NCI-H146 (cell line): Measurements from ENCODE around the gene NID1.
A peak's percentile ranks its signal among the peaks of the same experiment; 100 is the strongest.

Experiments
- DNase-seq: peaks from one replicate; lab custom pipeline; 2025; lab: John Stamatoyannopoulos, UW

Gene NID1

DNA sequence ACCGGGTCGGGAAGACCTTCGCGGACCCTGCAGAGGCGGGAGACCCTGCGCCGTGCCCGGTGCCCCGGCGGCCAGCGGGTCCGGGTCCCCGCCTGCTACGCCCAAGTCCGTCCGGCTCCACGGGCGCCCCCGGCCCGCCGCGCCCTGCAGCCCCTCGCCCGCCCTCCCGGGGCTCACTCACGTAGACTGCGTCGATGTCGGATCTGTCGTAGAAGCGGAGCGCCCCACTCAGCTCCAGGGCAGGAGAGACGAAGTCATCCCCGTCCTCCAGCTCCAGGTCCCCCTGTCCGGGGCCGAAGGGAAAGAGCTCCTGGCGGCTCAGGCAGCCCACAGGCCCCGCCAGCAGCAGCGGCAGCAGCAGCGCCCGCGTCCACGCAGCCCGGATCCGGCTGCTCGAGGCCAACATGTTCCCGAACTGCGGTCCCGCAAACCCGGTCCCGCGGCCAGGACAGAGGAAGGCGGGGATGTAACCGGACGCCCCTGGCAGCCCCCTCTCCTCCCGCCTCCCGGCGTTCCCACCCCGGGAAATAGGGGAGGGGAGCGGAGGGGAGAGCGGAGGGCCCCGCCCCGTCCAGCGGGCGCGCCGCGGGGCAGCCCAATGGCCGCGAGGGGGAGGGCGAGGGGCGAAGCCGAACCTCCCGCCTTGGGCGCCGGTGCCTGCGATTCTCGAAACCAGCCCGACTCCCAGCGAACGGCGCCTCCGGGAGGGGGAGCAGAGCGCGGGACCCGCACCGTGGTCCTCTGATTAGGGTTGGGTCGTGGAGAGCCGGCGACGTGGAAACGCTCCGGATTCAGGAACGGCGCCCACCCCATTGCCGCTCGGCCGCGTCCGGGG, at the start of gene NID1:
Gene NID1 (minus strand): TSS at position 417 of the 835 bp plus-strand sequence. CDS start 11 bp downstream, at position 406.
- DNase-seq: peak; percentile 66

- DNase-seq: no peak
These were observed 49.3 kb upstream of the NID1 start for GRCh38 chr1:236114076-236114747.

DNA sequence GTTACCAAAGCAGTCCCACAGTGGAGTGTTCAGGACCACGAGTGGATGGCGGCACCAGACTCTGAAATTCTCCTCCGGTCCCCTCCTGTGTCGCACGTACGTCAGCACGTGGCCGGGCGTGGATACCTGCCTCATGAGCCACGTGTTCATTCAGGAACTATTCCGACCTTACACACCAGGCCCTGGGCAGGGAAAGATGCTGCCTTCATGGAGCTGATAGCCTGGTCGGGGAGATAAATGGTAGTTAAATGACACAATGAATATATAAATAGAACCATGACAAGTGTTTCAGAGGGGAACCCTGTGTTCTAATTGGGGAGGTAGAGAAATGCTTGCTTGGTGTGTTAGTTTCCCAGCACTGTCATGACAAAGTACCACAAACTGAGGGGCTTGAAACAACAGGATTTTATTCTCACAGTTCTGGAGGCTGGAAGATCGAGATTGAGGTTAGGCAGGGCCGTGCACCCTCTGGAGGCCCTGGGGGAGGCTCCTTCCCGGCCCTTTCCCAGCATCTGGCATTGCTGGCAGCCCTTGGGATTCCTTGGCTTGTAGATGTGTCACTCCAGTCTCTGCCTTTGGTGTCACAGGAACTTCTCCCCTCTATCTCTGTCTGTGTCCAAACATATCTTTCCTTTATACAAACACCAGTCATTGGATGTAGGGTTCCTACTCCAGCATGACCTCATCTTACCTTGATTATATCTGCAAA, 48.6 kb upstream of the NID1 start:
- DNase-seq: no peak

- no peak for DNase-seq
These were observed 47.4 kb upstream of the NID1 start for GRCh38 chr1:236112332-236112627.

DNA sequence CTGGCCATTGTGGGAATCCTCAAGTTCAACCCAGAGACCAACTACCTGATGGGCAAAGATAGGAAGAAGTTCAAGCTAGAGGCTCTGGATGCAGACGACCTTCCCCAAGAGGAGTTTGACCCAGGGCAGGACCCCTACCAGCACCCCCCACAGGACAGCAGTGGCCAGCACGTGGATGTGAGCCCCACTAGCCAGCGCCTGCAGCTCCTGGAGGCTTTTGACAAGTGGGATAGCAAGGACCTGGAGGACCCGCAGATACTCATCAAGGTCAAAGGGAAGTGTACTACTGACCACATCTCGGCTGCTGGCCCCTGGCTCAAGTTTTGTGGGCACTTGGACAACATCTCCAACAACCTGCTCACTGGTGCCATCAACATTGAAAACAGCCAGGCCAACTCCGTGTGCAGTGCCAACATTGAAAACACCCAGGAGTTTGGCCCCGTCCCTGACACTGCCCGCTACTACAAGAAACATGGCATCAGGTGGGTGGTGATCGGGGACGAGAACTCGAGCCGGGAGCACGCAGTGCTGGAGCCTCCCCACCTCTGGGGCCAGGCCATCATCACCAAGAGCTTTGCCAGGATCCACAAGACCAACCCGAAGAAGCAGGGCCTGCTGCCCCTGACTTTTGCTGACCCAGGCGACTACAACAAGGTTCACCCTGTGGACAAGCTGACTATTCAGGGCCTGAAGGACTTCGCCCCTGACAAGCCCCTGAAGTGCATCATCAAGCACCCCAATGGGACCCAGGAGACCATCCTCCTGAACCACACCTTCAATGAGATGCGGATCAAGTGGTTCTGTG, 46.8 kb upstream of the NID1 start:
- DNase-seq: no peak

DNA sequence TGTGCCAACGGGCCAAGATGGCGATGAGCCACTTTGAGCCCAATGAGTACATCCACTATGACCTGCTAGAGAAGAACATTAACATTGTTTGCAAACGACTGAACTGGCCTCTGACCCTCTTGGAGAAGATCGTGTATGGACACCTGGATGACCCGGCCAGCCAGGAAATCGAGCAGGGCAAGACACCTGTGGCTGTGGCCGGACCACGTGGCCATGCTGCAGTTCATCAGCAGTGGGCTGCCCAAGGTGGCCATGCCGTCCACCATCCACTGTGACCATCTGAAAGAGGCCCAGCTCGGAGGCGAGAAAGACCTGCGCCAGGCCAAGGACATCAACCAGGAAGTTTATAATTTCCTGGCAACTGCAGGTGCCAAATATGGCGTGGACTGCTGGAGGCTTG, 45.2 kb upstream of the NID1 start:
- no peak for DNase-seq

DNA sequence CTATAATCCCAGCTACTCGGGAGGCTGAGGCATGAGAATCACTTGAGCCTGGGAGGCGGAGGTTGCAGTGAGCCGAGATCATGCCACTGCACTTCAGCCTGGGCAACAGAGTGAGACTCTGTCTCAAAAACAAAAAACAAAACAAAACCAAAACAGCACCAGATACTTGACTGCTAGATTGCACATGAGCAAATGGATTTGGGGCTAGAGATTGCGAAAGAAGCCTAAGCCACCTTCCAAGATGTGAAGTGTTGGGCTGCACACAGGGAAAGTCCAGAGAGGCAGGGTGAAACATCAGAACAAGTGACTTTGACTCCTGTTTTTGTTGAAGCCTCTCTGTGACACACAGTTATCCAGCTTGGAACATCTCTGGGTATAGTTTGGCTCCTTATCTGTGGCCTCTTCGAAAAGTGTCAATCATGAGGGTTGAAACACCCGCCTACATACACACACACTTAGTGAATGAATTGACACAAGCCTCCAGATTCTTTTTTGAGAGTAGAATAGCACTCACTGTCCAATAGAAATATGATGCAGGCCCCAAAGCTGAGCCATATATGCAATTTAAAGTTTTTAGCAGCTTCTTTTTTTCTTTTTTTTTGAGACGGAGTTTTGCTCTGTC, 43.2 kb upstream of the NID1 start:
- DNase-seq: no peak

- no peak for DNase-seq
These were observed 42.4 kb upstream of the NID1 start for GRCh38 chr1:236107121-236107907.

DNA sequence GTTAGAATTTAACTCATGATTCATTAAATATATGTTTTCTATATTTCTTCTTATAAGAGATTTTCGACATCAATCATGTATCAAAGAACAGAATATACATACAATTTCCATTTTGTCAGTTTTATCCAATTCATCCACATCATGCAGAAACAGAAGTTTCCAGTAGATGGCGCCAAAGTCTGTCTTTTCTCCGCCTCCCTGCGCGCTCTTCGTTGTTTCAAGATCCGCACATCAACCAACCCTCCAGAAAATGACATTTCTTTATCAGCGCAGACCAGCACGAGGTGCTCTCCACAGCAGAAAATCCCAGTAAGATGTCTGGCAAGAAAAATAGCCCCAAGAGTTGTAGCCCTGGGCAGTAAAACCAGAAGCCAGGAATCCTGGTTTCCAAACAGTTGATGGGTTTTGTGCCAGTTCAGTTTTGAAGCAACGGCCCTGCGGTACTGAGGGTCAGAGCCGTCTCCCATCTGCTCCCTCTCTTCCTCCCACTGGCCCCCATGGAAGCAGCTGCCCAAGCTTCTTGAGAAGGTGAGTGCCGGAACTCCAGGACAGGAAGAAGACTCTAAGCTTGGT, 38.8 kb upstream of the NID1 start:
- DNase-seq: peak; percentile 55

DNA sequence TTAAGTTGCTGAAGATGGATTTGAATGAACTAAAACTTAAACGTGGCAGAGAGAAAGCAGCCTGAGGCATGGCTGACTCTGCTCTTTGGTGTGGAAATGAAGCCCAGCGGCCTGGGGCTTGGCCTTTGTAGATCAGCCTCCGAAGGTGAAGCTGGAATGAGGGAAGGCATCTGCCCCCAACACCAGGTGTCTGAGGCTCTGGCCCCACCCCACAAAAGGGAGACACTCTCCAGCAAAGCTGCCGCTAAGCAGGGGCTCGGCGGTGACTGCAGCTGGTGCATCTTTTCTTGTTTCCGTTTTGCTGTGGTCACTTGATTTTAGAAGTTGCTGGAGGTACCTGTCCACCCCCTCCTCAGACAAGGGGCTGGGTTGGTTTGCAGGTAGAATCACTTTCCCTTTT, 38.2 kb upstream of the NID1 start:
- DNase-seq: peak; percentile 17

DNA sequence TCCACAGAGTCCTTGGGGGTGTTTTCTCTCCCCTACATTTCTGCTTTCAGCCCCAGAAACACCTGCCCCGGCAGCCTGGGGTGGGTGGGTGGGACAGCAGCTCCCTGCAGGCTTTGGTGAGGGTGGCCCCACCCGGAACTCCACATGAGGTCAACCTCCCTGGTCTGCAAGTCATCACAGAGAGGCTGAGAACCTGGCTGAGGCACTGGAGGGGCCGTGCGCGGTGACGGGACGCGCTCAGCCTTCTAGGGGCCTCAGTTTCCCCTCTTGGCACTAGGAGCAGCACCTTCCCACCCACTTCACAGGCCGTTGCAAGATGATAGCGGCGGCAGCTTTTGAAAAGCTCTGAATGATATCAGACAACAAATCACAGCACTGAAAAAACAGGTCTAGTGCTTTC, 37.7 kb upstream of the NID1 start:
- no peak for DNase-seq

- no peak for DNase-seq
These were observed 36.6 kb upstream of the NID1 start for GRCh38 chr1:236101233-236102200.

DNA sequence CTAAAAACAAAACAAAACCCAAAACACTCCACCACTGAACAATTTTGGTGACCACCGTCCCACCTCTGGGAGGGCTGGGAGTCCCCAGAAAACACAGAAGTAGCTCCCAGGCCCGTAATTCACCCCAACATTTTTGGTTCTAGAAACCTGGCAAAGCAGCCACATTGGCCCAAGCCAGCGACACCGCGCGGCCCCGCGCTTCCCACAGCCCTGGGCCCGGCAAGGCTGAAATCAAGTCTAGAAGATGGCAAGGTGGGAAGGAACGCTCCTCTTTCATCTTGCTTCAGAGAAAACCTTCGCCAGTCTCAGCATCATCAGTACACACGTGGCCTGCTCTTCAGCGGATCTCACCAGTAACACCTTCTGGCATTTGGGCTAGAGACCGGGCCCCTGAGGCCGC, 35.9 kb upstream of the NID1 start:
- DNase-seq: no peak

GRCh38 chr1:236099355-236099974, 34.6 kb upstream of the NID1 start:
- DNase-seq: no peak

- DNase-seq: no peak
These were observed 33.4 kb upstream of the NID1 start for GRCh38 chr1:236098267-236098666.

- DNase-seq: peak; percentile 26
These were observed 32.0 kb upstream of the NID1 start for GRCh38 chr1:236096660-236097482.

DNA sequence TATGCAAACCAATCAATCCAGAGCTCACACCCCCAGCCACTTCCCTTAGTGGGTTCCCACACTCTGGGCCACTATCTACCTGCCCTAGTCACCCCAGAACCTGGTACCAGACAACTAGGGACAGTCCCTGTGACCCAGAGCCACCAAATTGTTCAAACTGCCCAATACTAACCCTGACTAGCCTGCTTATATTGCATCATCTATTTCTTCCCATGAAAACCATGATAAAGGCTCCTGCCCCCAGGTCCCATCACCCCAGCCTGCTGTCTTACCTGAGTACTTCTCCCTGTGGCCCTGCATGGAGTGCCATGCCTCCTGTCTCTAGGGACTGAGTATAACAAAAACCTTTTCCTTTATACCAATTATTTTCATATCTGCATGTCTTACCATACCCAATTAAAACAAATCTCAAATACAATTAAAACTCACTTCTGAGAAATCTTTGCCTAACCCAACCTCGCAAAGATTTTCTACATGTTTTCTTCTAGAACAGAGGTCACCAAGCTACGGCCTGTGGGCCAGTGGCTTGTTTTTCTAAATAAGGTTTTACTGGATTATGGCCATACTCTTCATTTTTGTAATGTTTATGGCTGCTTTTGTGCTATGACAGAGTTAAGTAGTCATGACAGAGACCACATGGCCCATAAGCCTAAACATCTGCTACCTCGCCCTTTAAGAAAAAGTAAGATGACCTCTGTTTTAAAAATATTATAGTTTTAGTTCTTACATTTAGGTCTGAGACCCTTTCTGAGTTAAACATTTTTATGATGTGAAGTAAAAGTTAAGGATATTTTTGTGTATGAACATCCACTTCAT, 31.0 kb upstream of the NID1 start:
- no peak for DNase-seq
